ENCODE data around the gene SPEM2. TPM values are rescaled to one million over a fixed set of nuclear protein-coding genes. Genes with fewer than 3 reads are reported as not detected.

SPEM2 gene
- total and polyA plus RNA-seq, 2 of the 8 experiments (the other 6 are each of a cell fraction or from before 2014, with no cell fraction given): 0.03 TPM; not detected in 1

DNA sequence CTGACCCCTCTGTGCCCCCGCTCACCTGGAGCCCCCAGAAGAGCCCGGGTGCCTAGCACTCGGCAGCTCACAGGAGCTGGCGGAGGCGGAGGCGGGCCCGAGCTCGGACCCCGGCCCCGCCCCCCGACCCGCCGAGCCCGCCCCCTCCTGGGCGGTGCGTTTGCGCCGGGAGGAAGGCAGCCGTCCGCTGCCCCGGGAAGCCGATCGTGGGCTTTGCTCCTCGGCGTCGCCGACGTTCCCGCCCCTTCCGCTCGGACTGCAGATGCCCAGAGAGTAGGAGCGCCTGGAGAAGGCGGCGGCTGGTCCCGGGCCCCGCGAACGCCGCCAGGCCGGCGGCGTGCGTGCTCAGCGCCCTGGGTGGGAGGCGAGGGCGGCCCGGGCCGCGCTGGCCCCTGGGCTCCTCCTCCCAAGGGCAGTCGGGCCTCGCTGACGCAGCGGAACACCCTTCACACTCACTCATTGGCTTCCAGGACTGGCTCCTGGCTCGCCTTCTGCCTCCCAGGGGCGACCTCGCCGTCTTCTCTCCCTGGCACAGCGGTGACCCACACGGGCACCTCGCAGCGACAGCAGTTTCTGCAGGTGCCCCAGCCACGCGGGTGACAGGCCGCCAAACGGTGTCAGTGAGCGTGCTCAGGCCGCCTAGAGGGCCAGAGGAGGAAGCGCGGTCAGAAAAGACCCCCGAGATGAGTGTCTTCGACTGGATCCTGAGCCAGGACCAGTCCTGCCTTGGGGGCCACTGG lies 30.8 kb upstream of the SPEM2 start, which contains the start of gene PLSCR3 (continued):
- TF ChIP-seq KDM4A (IDR thresholded peaks at IDR 0.05; ENCODE audit: low read depth, low read length, severe bottlenecking): peak; percentile 24
- no peak for TF ChIP-seq SP4 (IDR thresholded peaks at IDR 0.05; ENCODE audit: low read length)
- TF ChIP-seq POU5F1 (IDR thresholded peaks at IDR 0.05; ENCODE audit: low read depth, low read length): no peak
- no peak for TF ChIP-seq SRF (IDR thresholded peaks at IDR 0.05; ENCODE audit: low read depth, low read length)
- peak; percentile 75 for TF ChIP-seq SAP30 (IDR thresholded peaks at IDR 0.05; ENCODE audit: insufficient read depth, insufficient replicate concordance, low read length)
- peak; percentile 9; the same call in 1 of the 2 replicates for TF ChIP-seq MAFK (IDR thresholded peaks at IDR 0.05; ENCODE audit: low read depth, low read length)
- no peak for TF ChIP-seq ATF2 (IDR thresholded peaks at IDR 0.05; ENCODE audit: low read length)
- TF ChIP-seq CBX8 (IDR thresholded peaks at IDR 0.05; ENCODE audit: borderline replicate concordance, low read depth, low read length): no peak

All from H1 (cell line).